ENCODE results near the gene C1orf167. TPM values are rescaled to one million over a fixed set of nuclear protein-coding genes. Genes with fewer than 3 reads are reported as not detected.

C1orf167 gene
- polyA plus RNA-seq, 3 donors: 0.05 TPM; not detected in 2

GRCh38 chr1:11800391-11800755 lies 38.4 kb downstream of the C1orf167 start:
- Histone ChIP-seq H3K4me1 (ENCODE audit: control insufficient read depth in 1 of 2, insufficient read depth in 2 of 2, low read length in 2 of 2) (peaks cover 38 to 44% of the 10 kb centered on the region in 2 donors), H3K36me3 (replicated peaks in 1 of 2; ENCODE audit: control insufficient read depth in 1 of 2, insufficient read depth in 2 of 2, low read length in 2 of 2) (peaks cover 50 to 66% of the 10 kb centered on the region in 2 donors), H3K9ac (ENCODE audit: insufficient read depth, low read length, poor library complexity, severe bottlenecking) (no peak overlapping the region), H2AFZ (ENCODE audit: insufficient read depth, low read depth, low read length, poor library complexity, severe bottlenecking) (no peak overlapping the region), H3K27ac (ENCODE audit: low read depth in 1 of 2, low read length in 2 of 2) (peak overlapping the region in 1 of 2 donors; percentile 59), H3K9me3 (replicated peaks in 1 of 2; ENCODE audit: control insufficient read depth in 1 of 2, insufficient read depth in 1 of 2, low read length in 2 of 2) (no peaks in the 10 kb centered on the region), H3K4me3 (replicated peaks in 1 of 3; ENCODE audit: low read depth in 2 of 3, low read length in 3 of 3) (no peak overlapping the region), H3K27me3 (ENCODE audit: control insufficient read depth in 2 of 2, insufficient read depth in 2 of 2, low read length in 2 of 2) (no peaks in the 10 kb centered on the region), H3K79me2 (ENCODE audit: insufficient read depth, low read length) (peaks cover 50% of the 10 kb centered on the region), H4K20me1 (ENCODE audit: insufficient read depth, low read length) (peaks cover 37% of the 10 kb centered on the region), H3K4me2 (replicated peaks; ENCODE audit: extremely low read depth, low read length, poor library complexity, severe bottlenecking) (no peak overlapping the region)
- Mint-ChIP-seq H3K27me3 (ENCODE audit: low read depth in 3 of 3) (peaks cover 0 to 2% (median 0%) of the 10 kb centered on the region in 3 donors), H3K36me3 (peaks cover 61 to 74% of the 10 kb centered on the region in 2 donors), H3K4me3 (no peak overlapping the region), H3K27ac (peak overlapping the region in 3 of 7 donors; percentile 43 to 76 (median 61)), H3K4me1 (peaks cover 43% of the 10 kb centered on the region), H3K9me3 (no peaks in the 10 kb centered on the region)
- DNase-seq: no peak
- WGBS (ENCODE audit: insufficient coverage): 100% methylated on average over 1 of the region's 8 CpGs
- intact Hi-C loops (cut with micrococcal nuclease): loop anchor here in 1 of 2 donors (5.0 to 10.0 kb wide), 2 partner anchors 63 to 184 kb away; partner anchors contain the start of genes AGTRAP and MFN2
- TF ChIP-seq CTCF (IDR thresholded peaks at IDR 0.05): no peak

GRCh38 chr1:11800756-11801433 lies 38.9 kb downstream of the C1orf167 start:
- Histone ChIP-seq H3K9ac (ENCODE audit: insufficient read depth, low read length, poor library complexity, severe bottlenecking) (no peak overlapping the region), H3K4me2 (replicated peaks; ENCODE audit: extremely low read depth, low read length, poor library complexity, severe bottlenecking) (no peak overlapping the region), H3K9me3 (replicated peaks in 1 of 2; ENCODE audit: control insufficient read depth in 1 of 2, insufficient read depth in 1 of 2, low read length in 2 of 2) (no peaks in the 10 kb centered on the region), H2AFZ (ENCODE audit: insufficient read depth, low read depth, low read length, poor library complexity, severe bottlenecking) (no peak overlapping the region), H3K4me1 (ENCODE audit: control insufficient read depth in 1 of 2, insufficient read depth in 2 of 2, low read length in 2 of 2) (peaks cover 38 to 44% of the 10 kb centered on the region in 2 donors), H3K4me3 (replicated peaks in 1 of 3; ENCODE audit: low read depth in 2 of 3, low read length in 3 of 3) (no peak overlapping the region), H3K79me2 (ENCODE audit: insufficient read depth, low read length) (peaks cover 54% of the 10 kb centered on the region), H3K36me3 (replicated peaks in 1 of 2; ENCODE audit: control insufficient read depth in 1 of 2, insufficient read depth in 2 of 2, low read length in 2 of 2) (peaks cover 44 to 60% of the 10 kb centered on the region in 2 donors), H3K27me3 (ENCODE audit: control insufficient read depth in 2 of 2, insufficient read depth in 2 of 2, low read length in 2 of 2) (no peaks in the 10 kb centered on the region), H3K27ac (ENCODE audit: low read depth in 1 of 2, low read length in 2 of 2) (peak overlapping the region in 1 of 2 donors; percentile 59), H4K20me1 (ENCODE audit: insufficient read depth, low read length) (peaks cover 37% of the 10 kb centered on the region)
- no peak overlapping the region for H3K4me3 Mint-ChIP-seq
- peaks cover 0 to 2% (median 0%) of the 10 kb centered on the region in 3 donors for H3K27me3 Mint-ChIP-seq (ENCODE audit: low read depth in 3 of 3)
- WGBS (ENCODE audit: insufficient coverage): 94% methylated on average over 9 of the region's 21 CpGs
- intact Hi-C loops (cut with micrococcal nuclease): loop anchor here in 1 of 2 donors (5.0 to 10.0 kb wide), 2 partner anchors 64 to 184 kb away; partner anchors contain the start of genes AGTRAP and MFN2
- peaks cover 55 to 68% of the 10 kb centered on the region in 2 donors for H3K36me3 Mint-ChIP-seq
- no peak for DNase-seq
- TF ChIP-seq CTCF (IDR thresholded peaks at IDR 0.05): no peak
- H3K27ac Mint-ChIP-seq: peak overlapping the region in 6 of 7 donors; percentile 20 to 99 (median 60)
- H3K4me1 Mint-ChIP-seq: peaks cover 43% of the 10 kb centered on the region
- H3K9me3 Mint-ChIP-seq: no peaks in the 10 kb centered on the region

All from CD14-positive monocyte (primary cell).